Sigmoid colon (tissue), 7 donors: ENCODE measurements around the gene ZDHHC16. TPM values are rescaled to one million over a fixed set of nuclear protein-coding genes. Genes with fewer than 3 reads are reported as not detected.

Source experiments
- DNase-seq: peaks from one replicate; pipeline ENCODE4 v3.0.0-alpha.2; 2019
- H3K27ac ChIP-seq, 4 donors: fragments of 200-600 bp; sonication (generic); one replicate each; pipeline ENCODE4 v1.5.1; 2016 to 2019; ENCODE audit warnings: mild to moderate bottlenecking in 1 of 4
- H3K27me3 ChIP-seq, 3 donors: fragments of 200-600 bp; sonication (generic); one replicate each; pipeline ENCODE4 v1.5.1; 2019; ENCODE audit warnings: mild to moderate bottlenecking in 1 of 3
- H3K36me3 ChIP-seq, 4 donors: fragments of 200-600 bp; sonication (generic); one replicate each; pipeline ENCODE4 v1.5.1; 2016 to 2019
- H3K4me1 ChIP-seq, 4 donors: fragments of 200-600 bp; sonication (generic); one replicate each; pipeline ENCODE4 v1.5.1; 2017 to 2019
- H3K4me3 ChIP-seq, 4 donors: fragments of 200-600 bp; sonication (generic); one replicate each; pipeline ENCODE4 v1.5.1; 2017 to 2019; ENCODE audit warnings: mild to moderate bottlenecking in 2 of 4, moderate library complexity in 1 of 4
- H3K9me3 ChIP-seq, 4 donors: fragments of 200-600 bp in 3 of 4; sonication (generic) in 3 of 4; one replicate each; pipeline versions ENCODE4 v1.5.1 to v1.6.1; 2013 to 2019
- CTCF ChIP-seq, 4 experiments: fragments of 450-650 bp in 3 of 4; fragments of 200-600 bp in 1 of 4; IDR thresholded peaks; one replicate each; pipeline ENCODE4 v1.5.1; 2016 to 2019; ENCODE audit warnings: antibody characterized with exemption in 4 of 4, mild to moderate bottlenecking in 3 of 4, moderate library complexity in 2 of 4
- EP300 ChIP-seq, 4 donors: sonication (generic); formaldehyde crosslinking; IDR thresholded peaks; one replicate each; pipeline ENCODE4 v1.6.1; 2017; ENCODE audit warnings: antibody characterized with exemption in 4 of 4
- POLR2A ChIP-seq, 2 donors: fragments of 450-650 bp; IDR thresholded peaks; one replicate each; pipeline ENCODE4 v1.6.1; 2016; ENCODE audit warnings: antibody characterized with exemption in 2 of 2, mild to moderate bottlenecking in 2 of 2, moderate library complexity in 2 of 2
- POLR2AphosphoS5 ChIP-seq, 4 donors: sonication (generic); formaldehyde crosslinking; IDR thresholded peaks; one replicate each; pipeline ENCODE4 v1.6.1; 2017; ENCODE audit warnings: antibody characterized with exemption in 4 of 4
- WGBS, 2 donors: extraction: QIAGEN DNeasy Blood & Tissue Kit; methylation state at CpG; one replicate each; pipeline ENCODE4 v1.1.7; 2013; 5-methylcytosine and 5-hydroxymethylcytosine counted together
- intact Hi-C: fragments of 100-400 bp; cut with DNase I; formaldehyde crosslinking; loops from one replicate; pipeline ENCODE4 v1.15.1; 2023
- polyA plus RNA-seq, 3 donors: library from polyadenylated mRNA; stranded (reverse); fragments of 200-250 nt; gene quantifications; one replicate each; pipeline ENCODE4 v1.2.3, GENCODE V29; 2013
- total RNA-seq, 4 donors: library from RNA; depleted of rRNA; stranded (reverse); fragments of >200 nt; gene quantifications; one replicate each; pipeline ENCODE4 v1.1.0, GENCODE V29; 2016
- donor health status: healthy with polysubstance abuse.
- donor health status: Bipolar disorder and iron deficiency.
- donor health status: healthy.

Gene ZDHHC16
- total and polyA plus RNA-seq, 7 donors = 15.7 to 36.3 (median 22.9) TPM

GRCh38 chr10:97454330-97455036, 8.5 kb downstream of the ZDHHC16 start:
- no peaks in the 10 kb centered on the region for H3K9me3 ChIP-seq
- no peaks in the 10 kb centered on the region for H3K27me3 ChIP-seq
- intact Hi-C loops = no loop called here
- peaks cover 17 to 78% (median 37%) of the 10 kb centered on the region in 4 donors for H3K36me3 ChIP-seq
- 74 to 76% methylated on average over 3 of the region's 3 CpGs for WGBS, 2 donors
- H3K27ac ChIP-seq = no peak overlapping the region
- peaks cover 0 to 9% (median 5%) of the 10 kb centered on the region in 4 donors for H3K4me1 ChIP-seq
- DNase-seq = no peak
- no peak for TF ChIP-seq POLR2A (IDR thresholded peaks at IDR 0.05)
- no peak for TF ChIP-seq POLR2AphosphoS5 (IDR thresholded peaks at IDR 0.05)
- no peak for TF ChIP-seq EP300 (IDR thresholded peaks at IDR 0.05)
- TF ChIP-seq CTCF (IDR thresholded peaks at IDR 0.05) = no peak
- H3K4me3 ChIP-seq = no peak overlapping the region

- TF ChIP-seq POLR2A (IDR thresholded peaks at IDR 0.05) (no peak), POLR2AphosphoS5 (IDR thresholded peaks at IDR 0.05) (no peak), CTCF (IDR thresholded peaks at IDR 0.05) (no peak), EP300 (IDR thresholded peaks at IDR 0.05) (no peak)
- Histone ChIP-seq H3K27ac (no peak overlapping the region), H3K4me1 (peaks cover 0 to 9% (median 5%) of the 10 kb centered on the region in 4 donors), H3K36me3 (peaks cover 29 to 92% (median 51%) of the 10 kb centered on the region in 4 donors), H3K4me3 (no peak overlapping the region), H3K9me3 (no peaks in the 10 kb centered on the region), H3K27me3 (no peaks in the 10 kb centered on the region)
- intact Hi-C loops = no loop called here
- DNase-seq = no peak
- 66 to 75% methylated on average over 5 of the region's 5 CpGs for WGBS, 2 donors
Observed at GRCh38 chr10:97456034-97456685, 10.2 kb downstream of the ZDHHC16 start.

GRCh38 chr10:97456686-97457065, 10.7 kb downstream of the ZDHHC16 start:
- no peak for DNase-seq
- TF ChIP-seq POLR2AphosphoS5 (IDR thresholded peaks at IDR 0.05) (no peak), POLR2A (IDR thresholded peaks at IDR 0.05) (no peak), CTCF (IDR thresholded peaks at IDR 0.05) (no peak), EP300 (IDR thresholded peaks at IDR 0.05) (no peak)
- Histone ChIP-seq H3K4me3 (no peak overlapping the region), H3K36me3 (peaks cover 34 to 92% (median 56%) of the 10 kb centered on the region in 4 donors), H3K27ac (no peak overlapping the region), H3K27me3 (no peaks in the 10 kb centered on the region), H3K9me3 (no peaks in the 10 kb centered on the region), H3K4me1 (peaks cover 0 to 9% (median 5%) of the 10 kb centered on the region in 4 donors)
- 75 to 85% methylated on average over 3 of the region's 3 CpGs for WGBS, 2 donors
- intact Hi-C loops = no loop called here

GRCh38 chr10:97459111-97459510, 13.1 kb downstream of the ZDHHC16 start:
- no peak for TF ChIP-seq POLR2AphosphoS5 (IDR thresholded peaks at IDR 0.05)
- no peak for TF ChIP-seq CTCF (IDR thresholded peaks at IDR 0.05)
- no peak for TF ChIP-seq EP300 (IDR thresholded peaks at IDR 0.05)
- no peak for TF ChIP-seq POLR2A (IDR thresholded peaks at IDR 0.05)
- intact Hi-C loops = no loop called here
- no peak overlapping the region for H3K4me3 ChIP-seq
- 93 to 95% methylated on average over 7 of the region's 7 CpGs for WGBS, 2 donors
- H3K36me3 ChIP-seq = peaks cover 41 to 94% (median 67%) of the 10 kb centered on the region in 4 donors
- H3K9me3 ChIP-seq = no peaks in the 10 kb centered on the region
- no peak for DNase-seq
- H3K4me1 ChIP-seq = peaks cover 0 to 9% (median 5%) of the 10 kb centered on the region in 4 donors
- no peaks in the 10 kb centered on the region for H3K27me3 ChIP-seq
- H3K27ac ChIP-seq = no peak overlapping the region
